Mesenchymal stem cell (in vitro differentiated cells and primary cell): ENCODE data around the gene STXBP2. TPM values are rescaled to one million over a fixed set of nuclear protein-coding genes. Genes with fewer than 3 reads are reported as not detected.

Source experiments
- DNase-seq: peaks from one replicate; pipeline ENCODE4 v3.0.0-alpha.2; 2013
- H2AFZ ChIP-seq: one replicate; pipeline ENCODE4 v1.6.1; 2013; ENCODE audit warnings: low read depth, mild to moderate bottlenecking, control low read depth, inconsistent platforms, low read length, moderate library complexity
- H2AK5ac ChIP-seq: 2 replicates; pipeline ENCODE4 v1.6.1; 2013; ENCODE audit warnings: low read length, moderate library complexity, mild to moderate bottlenecking, inconsistent platforms; ENCODE audit not compliant: severe bottlenecking
- H2BK120ac ChIP-seq: one replicate; pipeline ENCODE4 v1.6.1; 2013; ENCODE audit warnings: low read depth, mild to moderate bottlenecking, inconsistent platforms, low read length, moderate library complexity
- H2BK12ac ChIP-seq, 2 experiments: one replicate each; pipeline ENCODE4 v1.6.1; 2013; ENCODE audit warnings: inconsistent platforms in 2 of 2, low read length in 2 of 2, mild to moderate bottlenecking in 2 of 2, moderate library complexity in 2 of 2, control low read depth in 1 of 2
- H2BK15ac ChIP-seq: one replicate; pipeline ENCODE4 v1.6.1; 2013; ENCODE audit warnings: mild to moderate bottlenecking, low read depth, inconsistent platforms; ENCODE audit not compliant: poor library complexity, severe bottlenecking
- H2BK5ac ChIP-seq: 2 replicates; pipeline ENCODE4 v1.6.1; 2013; ENCODE audit warnings: low read depth, mild to moderate bottlenecking, low read length, control low read depth, inconsistent platforms; ENCODE audit not compliant: poor library complexity, severe bottlenecking
- H3K14ac ChIP-seq, 2 experiments: one replicate each; pipeline ENCODE4 v1.6.1; 2013; ENCODE audit warnings: inconsistent platforms in 2 of 2, low read length in 2 of 2, control low read depth in 1 of 2, mild to moderate bottlenecking in 1 of 2, moderate library complexity in 1 of 2
- H3K18ac ChIP-seq, 2 experiments: one replicate each; pipeline ENCODE4 v1.6.1; 2013; ENCODE audit warnings: inconsistent platforms in 2 of 2, low read length in 2 of 2, control low read depth in 1 of 2, low read depth in 1 of 2, mild to moderate bottlenecking in 1 of 2
- H3K23ac ChIP-seq, 2 experiments: one replicate each; pipeline ENCODE4 v1.6.1; 2013; ENCODE audit warnings: inconsistent platforms in 2 of 2, low read length in 2 of 2, mild to moderate bottlenecking in 2 of 2, moderate library complexity in 2 of 2, control low read depth in 1 of 2
- H3K27ac ChIP-seq: 2 replicates; pipeline ENCODE4 v1.5.1; 2013; ENCODE audit warnings: mild to moderate bottlenecking, moderate library complexity, low read length, control low read depth, inconsistent platforms; ENCODE audit not compliant: poor library complexity, severe bottlenecking
- H3K27me3 ChIP-seq, 2 experiments: 2 replicates each; pipeline versions ENCODE4 v1.6.1 to v1.7.0; 2013; ENCODE audit warnings: low read length in 2 of 2, mild to moderate bottlenecking in 2 of 2, moderate library complexity in 2 of 2, control low read depth in 1 of 2, inconsistent platforms in 1 of 2; ENCODE audit not compliant: control insufficient read depth in 1 of 2, insufficient read depth in 1 of 2
- H3K36me3 ChIP-seq, 2 experiments: 2 replicates each; pipeline versions ENCODE4 v1.6.1 to v1.7.0; 2013; ENCODE audit warnings: low read length in 2 of 2, control low read depth in 1 of 2, inconsistent platforms in 1 of 2, low read depth in 1 of 2, mild to moderate bottlenecking in 1 of 2; ENCODE audit not compliant: insufficient read depth in 2 of 2, control insufficient read depth in 1 of 2
- H3K4ac ChIP-seq, 2 experiments: one replicate each; pipeline ENCODE4 v1.6.1; 2013; ENCODE audit warnings: inconsistent platforms in 2 of 2, low read length in 2 of 2, mild to moderate bottlenecking in 2 of 2, moderate library complexity in 2 of 2, control low read depth in 1 of 2, low read depth in 1 of 2
- H3K4me1 ChIP-seq: 2 replicates; pipeline ENCODE4 v1.6.1; 2013; ENCODE audit warnings: low read depth, low read length, control low read depth; ENCODE audit not compliant: control insufficient read depth, insufficient read depth
- H3K4me2 ChIP-seq: 2 replicates; pipeline ENCODE4 v1.6.1; 2013; ENCODE audit warnings: low read length, mild to moderate bottlenecking, inconsistent platforms; ENCODE audit not compliant: poor library complexity, severe bottlenecking
- H3K4me3 ChIP-seq, 2 experiments: 2 replicates each; pipeline versions ENCODE4 v1.5.1 to v1.7.0; 2013; ENCODE audit warnings: low read length in 2 of 2, mild to moderate bottlenecking in 2 of 2, control low read depth in 1 of 2, low read depth in 1 of 2; ENCODE audit not compliant: insufficient read depth in 1 of 2
- H3K79me1 ChIP-seq: replicated peaks from 2 replicates; pipeline ENCODE4 v1.6.1; 2013; ENCODE audit warnings: mild to moderate bottlenecking, control low read depth, low read length, inconsistent platforms; ENCODE audit not compliant: poor library complexity, severe bottlenecking
- H3K9ac ChIP-seq: 2 replicates; pipeline ENCODE4 v1.7.0; 2013; ENCODE audit warnings: mild to moderate bottlenecking, low read length, moderate library complexity
- H3K9me3 ChIP-seq: 2 replicates; pipeline ENCODE4 v1.7.0; 2013; ENCODE audit warnings: mild to moderate bottlenecking, low read length; ENCODE audit not compliant: control insufficient read depth
- H4K8ac ChIP-seq: one replicate; pipeline ENCODE4 v1.6.1; 2013; ENCODE audit warnings: inconsistent platforms, mild to moderate bottlenecking, low read length, moderate library complexity
- H4K91ac ChIP-seq: one replicate; pipeline ENCODE4 v1.6.1; 2013; ENCODE audit warnings: mild to moderate bottlenecking, low read length, inconsistent platforms
- WGBS: methylation state at CpG from one replicate; pipeline ENCODE4 v1.1.7; 2013; ENCODE audit warnings: mixed read lengths; 5-methylcytosine and 5-hydroxymethylcytosine counted together
- polyA plus RNA-seq, 2 experiments: library from polyadenylated mRNA; stranded (reverse); fragments of 200-250 nt; gene quantifications; one replicate each; pipeline ENCODE4 v1.2.3, GENCODE V29; 2013

STXBP2 gene
- polyA plus RNA-seq (2013, experiment 1 of 2), result 21.9 TPM
- 19.8 TPM for polyA plus RNA-seq (2013, experiment 2 of 2)

DNA sequence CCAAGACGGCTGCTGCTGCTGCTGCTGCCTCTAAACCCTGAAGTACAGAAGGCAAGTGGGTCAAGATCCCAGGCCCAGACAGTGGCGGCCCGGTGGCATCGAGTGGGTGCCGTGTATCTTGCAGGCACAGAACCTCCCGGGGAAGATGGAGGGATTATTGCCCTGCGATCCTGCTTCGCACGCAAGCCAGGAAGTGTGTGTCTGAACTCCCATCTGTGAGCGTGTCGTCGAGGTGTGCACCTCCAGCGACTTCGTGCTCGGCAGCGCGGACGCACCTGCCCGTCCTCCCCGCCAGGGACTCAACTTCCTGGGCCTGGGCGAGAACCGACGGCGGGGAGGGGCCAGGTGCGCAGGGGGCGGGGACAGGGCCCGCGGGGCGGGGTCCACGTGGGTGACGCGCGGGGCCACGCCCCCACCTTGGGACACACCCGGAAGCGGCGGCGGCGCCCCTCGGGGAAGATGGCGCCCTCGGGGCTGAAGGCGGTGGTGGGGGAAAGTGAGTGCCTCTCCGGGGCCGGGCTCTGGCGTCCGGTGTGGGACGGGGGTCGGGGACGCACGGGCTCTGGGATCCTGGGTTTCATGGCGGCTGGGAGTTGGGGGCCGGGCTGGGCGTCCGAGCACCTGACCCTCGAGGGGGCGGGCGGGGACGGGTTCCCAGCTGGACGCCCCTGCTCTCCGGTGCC, at the start of gene STXBP2:
Gene STXBP2 (plus strand): TSS at position 420 of the 683 bp plus-strand sequence. CDS start 40 bp downstream, at position 460.
- no peak within 1 kb of the TSS for H2AFZ ChIP-seq
- H3K27me3 ChIP-seq, result peaks cover 0 to 42% of the 10 kb centered on the region in 2 experiments
- peak within 1 kb of the TSS; percentile 81 for H4K8ac ChIP-seq
- peak within 1 kb of the TSS; percentile 39 for H4K91ac ChIP-seq
- H3K4me1 ChIP-seq, result peaks cover 22% of the 10 kb centered on the region
- no peak within 1 kb of the TSS for H2AK5ac ChIP-seq
- no peak within 1 kb of the TSS for H3K14ac ChIP-seq
- WGBS, result 16% methylated on average over 57 of the region's 61 CpGs
- peak within 1 kb of the TSS; percentile 19 for H2BK120ac ChIP-seq
- no peak within 1 kb of the TSS for H3K27ac ChIP-seq
- peaks cover 1 to 45% of the 10 kb centered on the region in 2 experiments for H3K36me3 ChIP-seq
- no peak within 1 kb of the TSS for H3K23ac ChIP-seq
- H3K9me3 ChIP-seq, result no peaks in the 10 kb centered on the region
- peak within 1 kb of the TSS in 1 of 2 experiments; percentile 72 for H3K4me3 ChIP-seq
- no peak within 1 kb of the TSS for H2BK12ac ChIP-seq
- H3K18ac ChIP-seq, result no peak within 1 kb of the TSS
- peak within 1 kb of the TSS; percentile 18 to 28 for H3K4ac ChIP-seq
- no peak within 1 kb of the TSS for H2BK5ac ChIP-seq
- H3K79me1 ChIP-seq, result peaks cover 33% of the 10 kb centered on the region
- peak within 1 kb of the TSS; percentile 76 for H2BK15ac ChIP-seq
- H3K9ac ChIP-seq, result no peak within 1 kb of the TSS
- peak; percentile 39 for DNase-seq
- H3K4me2 ChIP-seq, result peak within 1 kb of the TSS; percentile 61

DNA sequence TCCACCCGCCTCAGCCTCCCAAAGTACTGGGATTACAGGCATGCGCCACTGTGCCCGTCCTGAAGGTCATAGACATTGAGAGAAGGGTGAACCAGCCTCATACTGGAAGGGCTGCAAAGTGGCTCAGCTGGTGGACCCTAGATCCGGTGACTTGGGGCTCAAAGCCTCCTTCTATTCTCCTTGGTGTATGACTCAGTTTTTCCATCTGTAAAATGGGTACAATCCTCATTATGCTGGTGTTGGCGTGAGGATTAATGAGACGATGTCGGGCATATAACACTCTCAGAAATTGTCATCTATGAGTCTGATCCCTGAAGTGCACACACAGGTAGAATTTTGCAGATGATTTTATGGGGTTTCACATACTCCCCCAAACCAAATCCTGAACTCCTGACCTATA, 47.1 kb upstream of the STXBP2 start:
- no peak overlapping the region for H2AFZ ChIP-seq
- H2BK15ac ChIP-seq, result no peak overlapping the region
- H2BK5ac ChIP-seq, result no peak overlapping the region
- H2BK12ac ChIP-seq, result no peak overlapping the region
- H3K4me3 ChIP-seq, result no peak overlapping the region
- no peak overlapping the region for H2AK5ac ChIP-seq
- 80% methylated on average over 6 of the region's 7 CpGs for WGBS
- no peaks in the 10 kb centered on the region for H3K9me3 ChIP-seq
- H3K4me1 ChIP-seq, result no peaks in the 10 kb centered on the region
- H3K4ac ChIP-seq, result no peak overlapping the region
- H3K23ac ChIP-seq, result no peak overlapping the region
- no peak overlapping the region for H3K18ac ChIP-seq
- H3K79me1 ChIP-seq, result no peaks in the 10 kb centered on the region
- H3K4me2 ChIP-seq, result no peak overlapping the region
- no peak overlapping the region for H3K27ac ChIP-seq
- no peak overlapping the region for H4K91ac ChIP-seq
- no peaks in the 10 kb centered on the region for H3K36me3 ChIP-seq
- no peak overlapping the region for H2BK120ac ChIP-seq
- no peak overlapping the region for H3K14ac ChIP-seq
- H3K9ac ChIP-seq, result no peak overlapping the region
- no peak for DNase-seq
- peaks cover 9 to 32% of the 10 kb centered on the region in 2 experiments for H3K27me3 ChIP-seq
- H4K8ac ChIP-seq, result no peak overlapping the region

DNA sequence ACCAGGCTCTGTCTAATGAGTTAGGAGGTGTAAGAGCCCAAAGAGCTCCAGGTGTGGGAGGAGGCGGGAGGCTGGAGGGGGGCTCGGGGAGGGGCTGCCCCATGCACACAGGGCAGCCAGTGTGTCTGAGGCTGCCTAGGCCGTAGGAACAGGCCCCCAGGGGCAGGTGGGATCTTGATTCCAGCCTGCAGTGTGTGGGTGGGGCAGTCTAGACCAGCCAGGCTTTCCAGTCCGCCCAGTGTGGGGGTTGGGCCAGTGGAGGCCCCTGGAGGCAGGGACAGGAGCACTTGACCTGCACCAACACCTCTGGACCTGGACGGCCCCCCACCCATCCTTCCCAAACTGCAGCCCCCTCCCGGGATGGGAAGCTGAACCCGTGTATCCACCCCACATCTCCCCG, 46.7 kb upstream of the STXBP2 start:
- no peak overlapping the region for H4K91ac ChIP-seq
- no peak overlapping the region for H3K4me3 ChIP-seq
- WGBS, result 77% methylated on average over 8 of the region's 8 CpGs
- no peak overlapping the region for H3K18ac ChIP-seq
- no peaks in the 10 kb centered on the region for H3K79me1 ChIP-seq
- H3K36me3 ChIP-seq, result no peaks in the 10 kb centered on the region
- H2BK15ac ChIP-seq, result no peak overlapping the region
- H3K4me1 ChIP-seq, result no peaks in the 10 kb centered on the region
- H3K27me3 ChIP-seq, result peaks cover 14 to 36% of the 10 kb centered on the region in 2 experiments
- no peak overlapping the region for H3K14ac ChIP-seq
- no peak overlapping the region for H2BK5ac ChIP-seq
- H3K9me3 ChIP-seq, result no peaks in the 10 kb centered on the region
- no peak overlapping the region for H3K4ac ChIP-seq
- no peak overlapping the region for H3K4me2 ChIP-seq
- no peak overlapping the region for H2AFZ ChIP-seq
- H2BK12ac ChIP-seq, result no peak overlapping the region
- H3K9ac ChIP-seq, result no peak overlapping the region
- no peak for DNase-seq
- H3K27ac ChIP-seq, result no peak overlapping the region
- no peak overlapping the region for H4K8ac ChIP-seq
- no peak overlapping the region for H3K23ac ChIP-seq
- H2AK5ac ChIP-seq, result no peak overlapping the region
- H2BK120ac ChIP-seq, result no peak overlapping the region

DNA sequence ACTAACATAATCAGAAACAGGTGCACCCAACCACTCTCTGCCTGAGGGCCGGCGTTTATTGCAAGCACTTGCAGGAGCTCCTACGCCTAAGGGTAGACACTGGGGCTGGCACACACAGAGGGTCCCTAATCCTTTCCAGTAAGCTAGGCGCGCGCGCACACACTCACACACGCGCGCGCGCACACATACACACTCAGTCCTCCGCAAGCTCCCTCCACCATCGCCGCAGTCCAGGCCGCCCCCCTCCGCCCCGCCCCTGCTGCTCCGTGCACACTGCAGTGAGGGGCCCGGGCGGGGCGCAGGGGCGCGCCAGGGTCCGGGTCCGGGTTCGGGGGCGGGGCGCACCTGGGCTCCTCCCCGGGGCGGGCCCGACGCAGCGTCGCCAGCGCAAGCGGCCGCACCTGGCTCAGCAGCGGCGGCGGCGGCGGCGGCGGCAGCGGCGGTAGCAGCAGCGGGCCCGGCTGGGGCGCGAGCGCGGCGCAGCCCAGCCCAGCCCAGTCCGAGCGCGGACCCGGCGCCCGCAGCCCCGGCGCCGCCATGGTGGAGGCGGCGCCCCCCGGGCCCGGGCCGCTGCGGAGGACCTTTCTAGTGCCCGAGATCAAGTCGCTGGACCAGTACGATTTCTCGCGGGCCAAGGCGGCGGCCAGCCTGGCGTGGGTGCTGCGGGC, 41.3 kb upstream of the STXBP2 start, which contains the start of gene CAMSAP3:
Gene CAMSAP3 (plus strand): TSS at position 398 of the 668 bp plus-strand sequence. CDS start 140 bp downstream, at position 538.
- no peak within 1 kb of the TSS for H2AK5ac ChIP-seq
- H2AFZ ChIP-seq, result no peak within 1 kb of the TSS
- no peak within 1 kb of the TSS for H2BK12ac ChIP-seq
- H4K91ac ChIP-seq, result no peak within 1 kb of the TSS
- no peak within 1 kb of the TSS for H3K9ac ChIP-seq
- no peaks in the 10 kb centered on the region for H3K9me3 ChIP-seq
- peak within 1 kb of the TSS in 1 of 2 experiments; percentile 29 for H3K23ac ChIP-seq
- DNase-seq, result no peak
- H2BK120ac ChIP-seq, result no peak within 1 kb of the TSS
- no peak within 1 kb of the TSS for H3K4ac ChIP-seq
- no peak within 1 kb of the TSS for H2BK5ac ChIP-seq
- H3K4me1 ChIP-seq, result peaks cover 11% of the 10 kb centered on the region
- H3K36me3 ChIP-seq, result no peaks in the 10 kb centered on the region
- H3K79me1 ChIP-seq, result no peaks in the 10 kb centered on the region
- peak within 1 kb of the TSS; percentile 92 for H3K4me2 ChIP-seq
- 1% methylated on average over 35 of the region's 78 CpGs for whole genome bisulfite sequencing
- H3K27me3 ChIP-seq, result peaks cover 37 to 55% of the 10 kb centered on the region in 2 experiments
- H4K8ac ChIP-seq, result no peak within 1 kb of the TSS
- peak within 1 kb of the TSS in 1 of 2 experiments; percentile 62 for H3K4me3 ChIP-seq
- no peak within 1 kb of the TSS for H2BK15ac ChIP-seq
- no peak within 1 kb of the TSS for H3K14ac ChIP-seq
- no peak within 1 kb of the TSS for H3K18ac ChIP-seq
- H3K27ac ChIP-seq, result no peak within 1 kb of the TSS
